ENCODE data around the gene DPH1. TPM values are rescaled to one million over a fixed set of nuclear protein-coding genes. Genes with fewer than 3 reads are reported as not detected.

The DPH1 gene
- total and polyA plus RNA-seq, 2 of the 4 experiments (the other 2 are of a cell fraction), result 24.4 to 49.9 TPM

DNA sequence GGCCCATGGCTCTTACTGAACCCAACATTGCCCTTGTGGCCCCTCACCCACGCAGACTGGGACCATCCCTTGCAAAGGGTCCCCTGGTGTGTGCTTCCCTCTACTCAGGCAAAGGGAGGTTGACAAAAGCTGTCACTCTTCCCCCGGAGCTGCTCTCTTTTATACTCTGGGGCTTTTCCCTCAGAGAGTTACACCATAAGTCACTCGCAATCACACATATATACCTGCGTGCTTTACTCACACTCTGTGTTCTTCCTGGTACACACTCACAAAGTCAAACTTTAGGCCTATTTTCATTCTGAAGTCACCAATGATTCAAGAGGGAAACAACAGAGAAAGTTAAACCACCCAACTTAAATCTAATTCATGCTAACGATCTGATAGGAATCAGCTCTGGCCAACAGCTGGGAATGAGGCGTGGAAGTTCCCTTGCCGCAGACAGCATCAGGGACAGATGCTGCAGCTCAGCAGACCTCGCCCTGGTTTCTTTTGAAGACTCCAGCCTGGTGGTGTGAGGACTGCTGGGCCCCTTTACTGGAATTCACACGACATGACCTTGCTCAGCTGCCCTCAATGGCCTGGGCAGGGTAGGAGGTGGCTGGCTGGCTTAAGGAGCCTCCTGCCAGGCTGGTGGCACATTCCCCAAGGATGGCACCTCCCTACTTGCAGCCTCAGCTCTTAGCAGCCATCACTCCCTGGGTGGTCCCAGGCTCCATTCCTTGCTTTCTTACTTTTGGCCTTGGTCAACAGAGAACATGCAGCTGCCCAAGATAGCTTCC lies 52.2 kb downstream of the DPH1 start (continued):
- TF ChIP-seq BHLHE40 (IDR thresholded peaks at IDR 0.05; ENCODE audit: low read depth, low read length) (no peak), FOS (IDR thresholded peaks at IDR 0.05; ENCODE audit: low read depth, low read length) (no peak)

DNA sequence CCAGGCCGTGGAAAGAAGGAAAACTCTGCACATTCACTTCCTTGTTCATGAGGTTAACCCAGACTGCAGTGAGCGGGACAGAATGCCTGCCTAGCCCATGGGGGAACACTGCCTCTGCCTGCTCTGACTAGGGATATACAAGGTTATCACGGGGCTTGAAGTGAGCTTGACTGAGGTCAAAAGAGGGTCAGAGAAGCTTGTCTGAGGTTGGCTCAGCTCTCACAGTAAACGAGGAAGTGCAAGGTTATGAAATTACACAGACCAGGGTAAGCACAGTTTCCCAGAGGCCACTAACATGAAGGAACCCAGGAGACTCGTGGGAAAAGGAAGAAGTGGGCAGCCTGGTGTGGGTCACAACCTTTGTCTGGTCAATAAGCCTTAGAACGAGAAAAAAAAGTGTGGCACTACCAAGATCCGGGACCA lies 53.7 kb downstream of the DPH1 start:
- Histone ChIP-seq H2AFZ (replicated peaks; ENCODE audit: low read length, poor library complexity) (peak overlapping the region; percentile 40), H2BK5ac (ENCODE audit: low read depth, low read length, poor library complexity, severe bottlenecking) (peak overlapping the region; percentile 85), H2BK120ac (ENCODE audit: low read depth, low read length) (peak overlapping the region; percentile 58), H4K5ac (ENCODE audit: low read depth, low read length) (peak overlapping the region; percentile 3), H3K79me1 (ENCODE audit: low read depth in 1 of 2, low read length in 2 of 2) (peaks cover 0 to 79% of the 10 kb centered on the region in 2 experiments; a peak in 3 of 4 replicates), H3K4me2 (ENCODE audit: low read depth, low read length) (no peak overlapping the region), H3K4me3 (ENCODE audit: insufficient read depth, low read depth, low read length) (no peak overlapping the region), H3K18ac (ENCODE audit: low read depth, low read length) (peak overlapping the region; percentile 19; the same call in 1 of the 2 replicates), H3K23ac (ENCODE audit: low read depth, low read length) (peak overlapping the region; percentile 54), H2AK5ac (ENCODE audit: low read depth, low read length) (peak overlapping the region; percentile 87), H3K9ac (ENCODE audit: low read depth, low read length) (peak overlapping the region; percentile 19; the same call in 1 of the 2 replicates), H3K27me3 (ENCODE audit: control insufficient read depth, insufficient read depth, low read length) (no peaks in the 10 kb centered on the region), H4K8ac (ENCODE audit: low read depth in 2 of 2, low read length in 2 of 2) (peak overlapping the region; percentile 45 to 93; a peak in 3 of 4 replicates), H2AK9ac (replicated peaks; ENCODE audit: low read depth, low read length, poor library complexity) (peak overlapping the region; percentile 85), H4K20me1 (ENCODE audit: insufficient read depth, low read length) (no peaks in the 10 kb centered on the region), H2BK15ac (ENCODE audit: low read depth, low read length) (peak overlapping the region; percentile 64; the same call in 2 of the 3 replicates), H3K14ac (replicated peaks; ENCODE audit: low read depth, low read length) (peak overlapping the region; percentile 57), H3K4ac (ENCODE audit: low read depth, low read length) (peak overlapping the region; percentile 86), H3K36me3 (ENCODE audit: control insufficient read depth, insufficient read depth, low read length) (peaks cover 21% of the 10 kb centered on the region), H4K91ac (ENCODE audit: insufficient read depth, low read depth, low read length) (peak overlapping the region; percentile 85), H3K27ac (ENCODE audit: insufficient read depth, low read length) (peak overlapping the region; percentile 77; the same call in 1 of the 2 replicates), H3K56ac (ENCODE audit: extremely low read depth, insufficient read depth, low read length) (no peak overlapping the region), H3K9me1 (ENCODE audit: insufficient read depth, low read length) (peaks cover 52% of the 10 kb centered on the region), H2BK20ac (ENCODE audit: low read depth, low read length) (peak overlapping the region; percentile 81), H3K9me3 (ENCODE audit: control insufficient read depth, insufficient read depth, low read length) (no peaks in the 10 kb centered on the region), H3K4me1 (ENCODE audit: control insufficient read depth, insufficient read depth, low read length) (peaks cover 29% of the 10 kb centered on the region)
- ChIA-PET POLR2A (ENCODE audit: unreplicated experiment) (interaction anchor here (0.6 kb wide), 1 partner anchor 28 kb away, joined by 4 read pairs; no protein-coding TSS in a partner anchor), CTCF (no interaction called here)
- intact Hi-C loops (cut with micrococcal nuclease) (no loop called here), dilution Hi-C loops (cut with HindIII; ENCODE audit: low sequenced_read_pairs, unreplicated experiment) (no loop called here), in situ Hi-C loops (cut with MboI; ENCODE audit: low sequenced_read_pairs) (no loop called here)
- no TSS peak for BruUV-seq (replicated peaks)
- TF ChIP-seq, protein P1, sequence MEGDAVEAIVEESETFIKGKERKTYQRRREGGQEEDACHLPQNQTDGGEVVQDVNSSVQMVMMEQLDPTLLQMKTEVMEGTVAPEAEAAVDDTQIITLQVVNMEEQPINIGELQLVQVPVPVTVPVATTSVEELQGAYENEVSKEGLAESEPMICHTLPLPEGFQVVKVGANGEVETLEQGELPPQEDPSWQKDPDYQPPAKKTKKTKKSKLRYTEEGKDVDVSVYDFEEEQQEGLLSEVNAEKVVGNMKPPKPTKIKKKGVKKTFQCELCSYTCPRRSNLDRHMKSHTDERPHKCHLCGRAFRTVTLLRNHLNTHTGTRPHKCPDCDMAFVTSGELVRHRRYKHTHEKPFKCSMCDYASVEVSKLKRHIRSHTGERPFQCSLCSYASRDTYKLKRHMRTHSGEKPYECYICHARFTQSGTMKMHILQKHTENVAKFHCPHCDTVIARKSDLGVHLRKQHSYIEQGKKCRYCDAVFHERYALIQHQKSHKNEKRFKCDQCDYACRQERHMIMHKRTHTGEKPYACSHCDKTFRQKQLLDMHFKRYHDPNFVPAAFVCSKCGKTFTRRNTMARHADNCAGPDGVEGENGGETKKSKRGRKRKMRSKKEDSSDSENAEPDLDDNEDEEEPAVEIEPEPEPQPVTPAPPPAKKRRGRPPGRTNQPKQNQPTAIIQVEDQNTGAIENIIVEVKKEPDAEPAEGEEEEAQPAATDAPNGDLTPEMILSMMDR (conservative IDR thresholded peaks at IDR 0.05; ENCODE audit: low read depth, low read length), result no peak
- no peak for TF ChIP-seq MAFK (IDR thresholded peaks at IDR 0.05; ENCODE audit: low read depth, low read length)
- no peak for TF ChIP-seq FOS (IDR thresholded peaks at IDR 0.05; ENCODE audit: low read depth, low read length)
- TF ChIP-seq SMC3 (IDR thresholded peaks at IDR 0.05; ENCODE audit: low read depth, low read length), result no peak
- TF ChIP-seq CHD1 (IDR thresholded peaks at IDR 0.05; ENCODE audit: low read depth, low read length), result no peak
- no peak for TF ChIP-seq RAD21 (IDR thresholded peaks at IDR 0.05; ENCODE audit: low read length)
- no peak for TF ChIP-seq POLR2A (IDR thresholded peaks at IDR 0.05; ENCODE audit: low read depth, low read length)
- TF ChIP-seq, protein P2, sequence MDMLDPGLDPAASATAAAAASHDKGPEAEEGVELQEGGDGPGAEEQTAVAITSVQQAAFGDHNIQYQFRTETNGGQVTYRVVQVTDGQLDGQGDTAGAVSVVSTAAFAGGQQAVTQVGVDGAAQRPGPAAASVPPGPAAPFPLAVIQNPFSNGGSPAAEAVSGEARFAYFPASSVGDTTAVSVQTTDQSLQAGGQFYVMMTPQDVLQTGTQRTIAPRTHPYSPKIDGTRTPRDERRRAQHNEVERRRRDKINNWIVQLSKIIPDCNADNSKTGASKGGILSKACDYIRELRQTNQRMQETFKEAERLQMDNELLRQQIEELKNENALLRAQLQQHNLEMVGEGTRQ (IDR thresholded peaks at IDR 0.05; ENCODE audit: low read depth, low read length), result no peak
- no peak for TF ChIP-seq RFX5 (IDR thresholded peaks at IDR 0.05; ENCODE audit: low read depth, low read length)
- no peak for TF ChIP-seq MAZ (IDR thresholded peaks at IDR 0.05; ENCODE audit: borderline replicate concordance, low read depth, low read length)
- no peak for TF ChIP-seq CEBPB (IDR thresholded peaks at IDR 0.05; ENCODE audit: low read depth, low read length)
- TF ChIP-seq BHLHE40 (IDR thresholded peaks at IDR 0.05; ENCODE audit: low read depth, low read length), result no peak
- no peak for TF ChIP-seq RCOR1 (IDR thresholded peaks at IDR 0.05; ENCODE audit: insufficient replicate concordance, low read length)
- TF ChIP-seq NFE2L2 (IDR thresholded peaks at IDR 0.05; ENCODE audit: low read depth, low read length), result no peak
- DNase-seq (no peak), ATAC-seq (ENCODE audit: low read depth) (no peak)
- 62% methylated on average over 2 of the region's 7 CpGs; no CpG with 5 or more reads in 1 of the 2 experiments for WGBS, 2 experiments (ENCODE audit: extremely low coverage in 2 of 2, insufficient read length in 1 of 2)
